GM23338 (cell line): ENCODE results near the gene CCDC24. TPM values are rescaled to one million over a fixed set of nuclear protein-coding genes. Genes with fewer than 3 reads are reported as not detected.
A peak's percentile ranks its signal among the peaks of the same experiment; 100 is the strongest.

ENCODE experiments used
- ATAC-seq: fragments of 200-7000 bp; cut with Tn5 transposase; 3 replicates; pipeline ENCODE4 v1.9.1; 2020
- DNase-seq: peaks from one replicate; pipeline ENCODE4 v3.0.0-alpha.2; 2015; ENCODE audit warnings: low spot score
- H2AFZ ChIP-seq: fragments of 200-600 bp; sonication (generic); 2 replicates; pipeline ENCODE4 v1.8.0; 2016; ENCODE audit warnings: antibody characterized with exemption, mild to moderate bottlenecking, moderate library complexity
- H3F3A ChIP-seq: fragments of 200-600 bp; sonication (generic); replicated peaks from 2 replicates; pipeline ENCODE4 v1.8.0; 2017; ENCODE audit warnings: antibody characterized with exemption, mixed run types, low read depth
- H3K27ac ChIP-seq: fragments of 200-600 bp; sonication (generic); 2 replicates; pipeline ENCODE4 v1.6.1; 2016; ENCODE audit warnings: low read depth
- H3K27me3 ChIP-seq: fragments of 200-600 bp; sonication (generic); 2 replicates; pipeline ENCODE4 v1.8.0; 2016; ENCODE audit warnings: mild to moderate bottlenecking, mixed run types, moderate library complexity; ENCODE audit not compliant: insufficient read depth
- H3K36me3 ChIP-seq: fragments of 200-600 bp; sonication (generic); 2 replicates; pipeline ENCODE4 v1.8.0; 2016; ENCODE audit warnings: mild to moderate bottlenecking; ENCODE audit not compliant: insufficient read depth
- H3K4me1 ChIP-seq: fragments of 200-600 bp; sonication (generic); 2 replicates; pipeline ENCODE4 v1.8.0; 2016; ENCODE audit warnings: mild to moderate bottlenecking, moderate library complexity; ENCODE audit not compliant: insufficient read depth
- H3K4me2 ChIP-seq: fragments of 200-600 bp; sonication (generic); 2 replicates; pipeline ENCODE4 v1.7.1; 2017; ENCODE audit warnings: mixed run types
- H3K4me3 ChIP-seq: fragments of 200-600 bp; sonication (generic); 2 replicates; pipeline ENCODE4 v1.6.1; 2016; ENCODE audit warnings: mixed run types
- H3K79me2 ChIP-seq: fragments of 200-600 bp; sonication (generic); replicated peaks from 2 replicates; pipeline ENCODE4 v1.8.0; 2017; ENCODE audit warnings: mild to moderate bottlenecking; ENCODE audit not compliant: insufficient read depth
- H3K9me2 ChIP-seq: fragments of 200-600 bp; sonication (generic); 2 replicates; pipeline ENCODE4 v1.8.0; 2017; ENCODE audit not compliant: insufficient read depth
- H4K20me1 ChIP-seq: fragments of 200-600 bp; sonication (generic); replicated peaks from 2 replicates; pipeline ENCODE4 v1.8.0; 2017; ENCODE audit warnings: mild to moderate bottlenecking; ENCODE audit not compliant: insufficient read depth
- H3K27ac Mint-ChIP-seq: 2 replicates; pipeline ENCODE4 v1.8.0; 2020; ENCODE audit warnings: inconsistent platforms, mild to moderate bottlenecking, moderate library complexity, mixed read lengths
- H3K27me3 Mint-ChIP-seq: 3 replicates; pipeline ENCODE4 v1.8.0; 2022; ENCODE audit warnings: low read depth, mild to moderate bottlenecking, moderate library complexity, mixed read lengths, inconsistent platforms; ENCODE audit not compliant: insufficient read depth, poor library complexity
- H3K36me3 Mint-ChIP-seq: 3 replicates; pipeline ENCODE4 v1.8.0; 2021; ENCODE audit warnings: low read depth, mild to moderate bottlenecking, inconsistent platforms, moderate library complexity, mixed read lengths
- H3K4me1 Mint-ChIP-seq: 3 replicates; pipeline ENCODE4 v1.8.0; 2020; ENCODE audit warnings: mild to moderate bottlenecking, inconsistent platforms, mixed read lengths
- H3K4me3 Mint-ChIP-seq: 3 replicates; pipeline ENCODE4 v1.8.0; 2021; ENCODE audit warnings: moderate library complexity, mild to moderate bottlenecking, inconsistent platforms, mixed read lengths
- H3K9me3 Mint-ChIP-seq: 3 replicates; pipeline ENCODE4 v1.8.0; 2020; ENCODE audit warnings: moderate library complexity, mild to moderate bottlenecking, inconsistent platforms, mixed read lengths
- CREB1 ChIP-seq: fragments of 250-450 bp; sonication (Bioruptor Pico); IDR thresholded peaks from 2 replicates; pipeline ENCODE4 v1.5.0; 2020; ENCODE audit warnings: low read depth, mild to moderate bottlenecking, moderate library complexity
- CTCF ChIP-seq, 2 experiments: fragments of 200-600 bp in 1 of 2; sonication (generic) in 1 of 2; conservative IDR thresholded peaks; 2 replicates each; pipeline versions ENCODE4 v1.5.1 to v1.6.1; 2016 to 2017; ENCODE audit warnings: antibody characterized with exemption in 2 of 2, low read depth in 2 of 2, mild to moderate bottlenecking in 2 of 2, moderate library complexity in 1 of 2
- ETS1 ChIP-seq: IDR thresholded peaks from 2 replicates; pipeline ENCODE4 v1.6.1; 2016; ENCODE audit warnings: antibody characterized with exemption
- EZH2 ChIP-seq: fragments of 200-600 bp; sonication (generic); IDR thresholded peaks from one replicate; pipeline ENCODE4 v1.8.0; 2017; ENCODE audit warnings: antibody characterized with exemption, mild to moderate bottlenecking, low read depth; ENCODE audit not compliant: unreplicated experiment
- JUNB ChIP-seq: IDR thresholded peaks from one replicate; pipeline ENCODE4 v1.6.1; 2016; ENCODE audit warnings: antibody characterized with exemption; ENCODE audit not compliant: unreplicated experiment
- POLR2AphosphoS5 ChIP-seq: IDR thresholded peaks from 2 replicates; pipeline ENCODE4 v1.6.1; 2016; ENCODE audit warnings: antibody characterized with exemption, low read depth
- REST ChIP-seq: IDR thresholded peaks from one replicate; pipeline ENCODE4 v1.6.1; 2018; ENCODE audit warnings: antibody characterized with exemption; ENCODE audit not compliant: unreplicated experiment
- ZNF331 ChIP-seq: fragments of 250-450 bp; sonication (Bioruptor Pico); IDR thresholded peaks from 2 replicates; pipeline ENCODE4 v1.5.0; 2020; ENCODE audit warnings: low read depth, mild to moderate bottlenecking, moderate library complexity
- ZNF462 ChIP-seq: fragments of 250-450 bp; sonication (Bioruptor Pico); IDR thresholded peaks from 2 replicates; pipeline ENCODE4 v1.5.0; 2020; ENCODE audit warnings: mild to moderate bottlenecking, moderate library complexity
- polyA plus RNA-seq: library from polyadenylated mRNA; unstranded; fragments of >200 nt; fragmentation: Nextera tagmentation; extraction: Ambion mirVana; gene quantifications from 2 replicates; pipeline ENCODE4 v1.2.1, GENCODE V29; 2016
- total RNA-seq: library from RNA; depleted of rRNA; stranded (reverse); fragments of >200 nt; shearing (Covaris generic); gene quantifications from 2 replicates; pipeline ENCODE4 v1.2.3, GENCODE V29; 2014

CCDC24 gene
- total and polyA plus RNA-seq, 2 experiments from 2014 or later, result 8.3 to 17.2 TPM

- TF ChIP-seq ETS1, result no peak
Observed at GRCh38 chr1:44035726-44036408, 44.5 kb downstream of the CCDC24 start (continued).

GRCh38 chr1:44036409-44037139, 45.2 kb downstream of the CCDC24 start:
- Histone ChIP-seq H3K4me2 (no peak overlapping the region), H3K27me3 (0 out of 2 replicates have a peak, but pooled peaks cover 3% of the 10 kb centered on the region), H3K79me2 (no peaks in the 10 kb centered on the region), H4K20me1 (no peaks in the 10 kb centered on the region), H3K4me3 (no peak overlapping the region), H3F3A (peaks cover 13% of the 10 kb centered on the region), H3K9me2 (no peaks in the 10 kb centered on the region), H2AFZ (no peak overlapping the region), H3K27ac (no peak overlapping the region), H3K4me1 (peaks cover 17% of the 10 kb centered on the region), H3K36me3 (no peaks in the 10 kb centered on the region)
- H3K36me3 Mint-ChIP-seq, result no peaks in the 10 kb centered on the region
- TF ChIP-seq POLR2AphosphoS5, result no peak
- TF ChIP-seq ZNF331 (CRISPR knock-in tag), result no peak
- no peak for TF ChIP-seq JUNB
- no peak for TF ChIP-seq CREB1 (CRISPR knock-in tag)
- no peak for TF ChIP-seq EZH2
- TF ChIP-seq REST, result no peak
- TF ChIP-seq CTCF (conservative IDR thresholded peaks at IDR 0.05; ENCODE audit: low read depth in 2 of 2), result peak; percentile 88 to 96
- TF ChIP-seq ZNF462 (CRISPR knock-in tag), result no peak
- ATAC-seq (peak; percentile 64), DNase-seq (peak; percentile 86)
- peaks cover 27% of the 10 kb centered on the region for H3K4me1 Mint-ChIP-seq
- no peaks in the 10 kb centered on the region for H3K9me3 Mint-ChIP-seq
- no peaks in the 10 kb centered on the region for H3K27me3 Mint-ChIP-seq
- H3K4me3 Mint-ChIP-seq, result no peak overlapping the region
- no peak overlapping the region for H3K27ac Mint-ChIP-seq
